SK-N-SH (cell line): ENCODE results near the gene SPATA6. TPM values are rescaled to one million over a fixed set of nuclear protein-coding genes. Genes with fewer than 3 reads are reported as not detected.

Experiments used
- CTCF ChIA-PET: fragments of 300-600, 350-600 bp; formaldehyde crosslinking; extraction: SDS; loops from one replicate; lab custom pipeline; 2021; lab: Yijun Ruan, JAX
- POLR2A ChIA-PET: fragments of 350-600 bp; sonication (Branson Sonifier 250); formaldehyde crosslinking; extraction: SDS; loops from one replicate; lab custom pipeline; 2020; ENCODE audit warnings: antibody characterized with exemption, inconsistent platforms; lab: Yijun Ruan, JAX
- DNase-seq: peaks from one replicate; pipeline ENCODE4 v3.0.0; 2012
- H2AFZ ChIP-seq: fragments of 200-600 bp; sonication (generic); 2 replicates; pipeline ENCODE4 v1.8.1; 2016; ENCODE audit warnings: antibody characterized with exemption, mild to moderate bottlenecking, low read depth
- H3F3A ChIP-seq: fragments of 200-600 bp; sonication (generic); replicated peaks from 2 replicates; pipeline ENCODE3; 2016; ENCODE audit warnings: antibody characterized with exemption, mild to moderate bottlenecking; ENCODE audit not compliant: insufficient read depth
- H3K27ac ChIP-seq, 2 experiments: fragments of 200-500 bp in 1 of 2; fragments of 200-600 bp in 1 of 2; sonication (Bioruptor generic) in 1 of 2; sonication (generic), shearing (Covaris generic) in 1 of 2; 2 replicates each; pipeline versions ENCODE4 v1.5.1 to v1.6.1; 2014 to 2016; ENCODE audit warnings: low read depth in 2 of 2, inconsistent platforms in 1 of 2, low read length in 1 of 2, mild to moderate bottlenecking in 1 of 2, mixed read lengths in 1 of 2
- H3K27me3 ChIP-seq: fragments of 200-600 bp; sonication (generic), shearing (Covaris generic); 2 replicates; pipeline ENCODE4 v1.6.1; 2016; ENCODE audit warnings: mixed run types; ENCODE audit not compliant: insufficient read depth
- H3K36me3 ChIP-seq, 2 experiments: fragments of 200-500 bp in 1 of 2; fragments of 200-600 bp in 1 of 2; sonication (Bioruptor generic) in 1 of 2; sonication (generic) in 1 of 2; replicated peaks in 1 of 2; 2 replicates each; pipeline versions ENCODE3 to v1.5.1; 2014 to 2016; ENCODE audit warnings: low read length in 1 of 2, mild to moderate bottlenecking in 1 of 2; ENCODE audit not compliant: insufficient read depth in 2 of 2, control insufficient read depth in 1 of 2
- H3K4me1 ChIP-seq, 2 experiments: fragments of 200-500 bp in 1 of 2; fragments of 200-600 bp in 1 of 2; sonication (Bioruptor generic) in 1 of 2; sonication (generic), shearing (Covaris generic) in 1 of 2; 2 replicates each; pipeline versions ENCODE4 v1.5.1 to v1.6.1; 2014 to 2016; ENCODE audit warnings: low read depth in 1 of 2, low read length in 1 of 2, mixed run types in 1 of 2; ENCODE audit not compliant: insufficient read depth in 2 of 2, control insufficient read depth in 1 of 2
- H3K4me2 ChIP-seq: fragments of 200-600 bp; sonication (generic), shearing (Covaris generic); 2 replicates; pipeline ENCODE4 v1.6.1; 2017; ENCODE audit warnings: mixed run types
- H3K4me3 ChIP-seq, 2 experiments: fragments of 200-500 bp in 1 of 2; fragments of 200-600 bp in 1 of 2; sonication (Bioruptor generic) in 1 of 2; sonication (generic), shearing (Covaris generic) in 1 of 2; 2 replicates each; pipeline versions ENCODE4 v1.5.1 to v1.8.1; 2014 to 2016; ENCODE audit warnings: low read depth in 2 of 2, inconsistent platforms in 1 of 2, low read length in 1 of 2, mild to moderate bottlenecking in 1 of 2, mixed read lengths in 1 of 2, moderate library complexity in 1 of 2
- H3K79me2 ChIP-seq: fragments of 200-600 bp; sonication (generic); 2 replicates; pipeline ENCODE4 v1.8.1; 2017; ENCODE audit warnings: mild to moderate bottlenecking; ENCODE audit not compliant: insufficient read depth
- H3K9ac ChIP-seq: fragments of 200-600 bp; sonication (generic); 2 replicates; pipeline ENCODE4 v1.6.1; 2017; ENCODE audit warnings: mixed run types
- H3K9me2 ChIP-seq: fragments of 200-600 bp; sonication (generic); 2 replicates; pipeline ENCODE4 v1.6.1; 2017; ENCODE audit warnings: mixed run types
- H3K9me3 ChIP-seq: fragments of 200-600 bp; sonication (generic); 2 replicates; pipeline ENCODE4 v1.6.1; 2017; ENCODE audit warnings: mixed run types, mild to moderate bottlenecking, moderate library complexity
- H4K20me1 ChIP-seq: fragments of 200-600 bp; sonication (generic); 2 replicates; pipeline ENCODE4 v1.6.1; 2017; ENCODE audit warnings: mild to moderate bottlenecking, mixed run types; ENCODE audit not compliant: insufficient read depth
- CHD2 ChIP-seq: fragments of 150-350 bp; IDR thresholded peaks from 2 replicates; pipeline ENCODE4 v1.6.1; 2018; ENCODE audit warnings: low read length; ENCODE audit not compliant: partially characterized antibody
- ELF1 ChIP-seq: IDR thresholded peaks from 2 replicates; pipeline ENCODE4 v1.4.0; 2012
- EZH2phosphoT487 ChIP-seq: fragments of 200-600 bp; sonication (generic); IDR thresholded peaks from 2 replicates; pipeline ENCODE4 v1.6.1; 2017; ENCODE audit warnings: low read depth, mixed run types, mild to moderate bottlenecking, antibody characterized with exemption, moderate library complexity, borderline replicate concordance
- FOSL2 ChIP-seq: IDR thresholded peaks from 2 replicates; pipeline ENCODE4 v1.4.0; 2012; ENCODE audit warnings: low read depth, mild to moderate bottlenecking, moderate library complexity, borderline replicate concordance
- GABPA ChIP-seq: IDR thresholded peaks from 2 replicates; pipeline ENCODE4 v1.4.0; 2012; ENCODE audit warnings: low read depth, mild to moderate bottlenecking
- GATA2 ChIP-seq: sonication (generic); formaldehyde crosslinking; IDR thresholded peaks from 2 replicates; pipeline ENCODE4 v1.5.0; 2020; ENCODE audit warnings: mild to moderate bottlenecking, missing genetic modification reagents
- MAX ChIP-seq: IDR thresholded peaks from 2 replicates; pipeline ENCODE4 v1.4.0; 2012; ENCODE audit warnings: low read depth
- MXI1 ChIP-seq: IDR thresholded peaks from 2 replicates; pipeline ENCODE4 v1.6.1; 2012; ENCODE audit warnings: mild to moderate bottlenecking, low read depth, low read length, improper control_type of control experiment
- NRF1 ChIP-seq: IDR thresholded peaks from 2 replicates; pipeline ENCODE4 v1.6.1; 2012; ENCODE audit warnings: low read depth, mild to moderate bottlenecking, low read length
- PBX3 ChIP-seq: IDR thresholded peaks from 2 replicates; pipeline ENCODE4; 2012
- RAD21 ChIP-seq: IDR thresholded peaks from 2 replicates; pipeline ENCODE4 v1.6.1; 2012; ENCODE audit warnings: mild to moderate bottlenecking, low read length
- RCOR1 ChIP-seq: fragments of 150-350 bp; IDR thresholded peaks from 2 replicates; pipeline ENCODE4 v1.6.1; 2017; ENCODE audit warnings: antibody characterized with exemption, low read length
- REST ChIP-seq: IDR thresholded peaks from 2 replicates; pipeline ENCODE4 v1.6.1; 2012; ENCODE audit warnings: mild to moderate bottlenecking, low read depth, low read length, moderate library complexity
- RFX5 ChIP-seq: IDR thresholded peaks from 2 replicates; pipeline ENCODE4 v1.6.1; 2012; ENCODE audit warnings: mild to moderate bottlenecking, improper control_type of control experiment, low read length
- RXRA ChIP-seq: IDR thresholded peaks from 2 replicates; pipeline ENCODE4 v1.4.0; 2012; ENCODE audit warnings: low read depth, mild to moderate bottlenecking, borderline replicate concordance
- TEAD4 ChIP-seq: IDR thresholded peaks from 2 replicates; pipeline ENCODE4 v1.4.0; 2012; ENCODE audit warnings: mild to moderate bottlenecking, borderline replicate concordance; ENCODE audit not compliant: insufficient read depth
- USF1 ChIP-seq: IDR thresholded peaks from 2 replicates; pipeline ENCODE4 v1.4.0; 2012; ENCODE audit warnings: low read depth, borderline replicate concordance
- USF2 ChIP-seq: fragments of 150-350 bp; IDR thresholded peaks from 2 replicates; pipeline ENCODE4 v1.6.1; 2017; ENCODE audit warnings: antibody characterized with exemption, low read length, low read depth, borderline replicate concordance
- YY1 ChIP-seq: IDR thresholded peaks from 2 replicates; pipeline ENCODE4 v1.4.0; 2012; ENCODE audit warnings: low read depth, mild to moderate bottlenecking
- ZBTB33 ChIP-seq: IDR thresholded peaks from 2 replicates; pipeline ENCODE4 v1.4.0; 2012; ENCODE audit warnings: low read depth, borderline replicate concordance
- WGBS: methylation state at CpG from one replicate; pipeline ENCODE4 v1.1.6; 2017; ENCODE audit warnings: low lambda C conversion rate; 5-methylcytosine and 5-hydroxymethylcytosine counted together
- polyA plus RNA-seq, 3 experiments: library from polyadenylated mRNA; depleted of rRNA; stranded (reverse); fragments of >200 nt; gene quantifications; 2 replicates each; pipeline ENCODE4 v1.2.3, GENCODE V29; 2012

The SPATA6 gene
- polyA plus RNA-seq, 1 of the 3 experiments (the other 2 are of a cell fraction), result 2.4 TPM

- Histone ChIP-seq H3K4me2 (no peak overlapping the region), H3K79me2 (no peaks in the 10 kb centered on the region), H4K20me1 (no peaks in the 10 kb centered on the region), H3K4me3 (no peak overlapping the region), H3K4me1 (peaks cover 0 to 2% of the 10 kb centered on the region in 2 experiments; a peak in 1 of 4 replicates), H3K9me2 (no peaks in the 10 kb centered on the region), H3K9ac (no peak overlapping the region), H3K27ac (no peak overlapping the region), H2AFZ (no peak overlapping the region), H3K27me3 (no peaks in the 10 kb centered on the region), H3F3A (no peaks in the 10 kb centered on the region), H3K9me3 (no peaks in the 10 kb centered on the region), H3K36me3 (no peaks in the 10 kb centered on the region)
- 34% methylated on average over 2 of the region's 2 CpGs for WGBS
- TF ChIP-seq RCOR1, result no peak
- TF ChIP-seq REST, result no peak
- no peak for TF ChIP-seq RFX5
- TF ChIP-seq TEAD4, result no peak
- TF ChIP-seq YY1, result no peak
- TF ChIP-seq RAD21, result no peak
- no peak for TF ChIP-seq NRF1
- no peak for TF ChIP-seq ELF1
- no peak for TF ChIP-seq RXRA
- TF ChIP-seq GABPA, result no peak
- no peak for TF ChIP-seq USF2
- no peak for TF ChIP-seq MAX
- TF ChIP-seq CHD2, result no peak
- no peak for TF ChIP-seq ZBTB33
- no peak for TF ChIP-seq GATA2 (CRISPR knock-in tag)
- TF ChIP-seq USF1, result no peak
- no peak for TF ChIP-seq EZH2phosphoT487
- TF ChIP-seq FOSL2, result no peak
- no peak for TF ChIP-seq PBX3
- TF ChIP-seq MXI1, result no peak
- ChIA-PET CTCF (interaction anchor here (0.6 to 1.6 kb wide), 2 partner anchors 9 to 1855 kb away, joined by 3 to 14 read pairs; no protein-coding TSS in a partner anchor), POLR2A (no interaction called here)
- DNase-seq, result no peak
These were observed 16.7 kb upstream of the SPATA6 start for GRCh38 chr1:48488721-48489120.
